H9 (cell line): Measurements from ENCODE around the gene PPM1H. TPM values are rescaled to one million over a fixed set of nuclear protein-coding genes. Genes with fewer than 3 reads are reported as not detected.

Experiments
- DNase-seq: peaks from one replicate; pipeline ENCODE4 v3.0.0-alpha.2; 2017
- H2AFZ ChIP-seq: one replicate; pipeline ENCODE4 v1.6.1; 2013; ENCODE audit warnings: mild to moderate bottlenecking, low read length, control low read depth, moderate library complexity
- H2AK5ac ChIP-seq: 2 replicates; pipeline ENCODE4 v1.6.1; 2013; ENCODE audit warnings: low read length, control low read depth, mixed read lengths; ENCODE audit not compliant: insufficient read length
- H2BK120ac ChIP-seq: one replicate; pipeline ENCODE4 v1.6.1; 2013; ENCODE audit warnings: low read depth, mild to moderate bottlenecking, low read length, control low read depth, inconsistent platforms; ENCODE audit not compliant: poor library complexity, severe bottlenecking
- H2BK12ac ChIP-seq: 2 replicates; pipeline ENCODE4 v1.6.1; 2013; ENCODE audit warnings: low read length, control low read depth, mixed read lengths, low read depth; ENCODE audit not compliant: insufficient read length
- H2BK15ac ChIP-seq: 2 replicates; pipeline ENCODE4 v1.6.1; 2013; ENCODE audit warnings: low read depth, low read length, control low read depth
- H2BK20ac ChIP-seq: one replicate; pipeline ENCODE4 v1.6.1; 2013; ENCODE audit warnings: low read depth, mild to moderate bottlenecking, low read length, control low read depth, inconsistent platforms; ENCODE audit not compliant: poor library complexity, severe bottlenecking
- H2BK5ac ChIP-seq: 2 replicates; pipeline ENCODE4 v1.6.1; 2013; ENCODE audit warnings: low read length, control low read depth, mixed read lengths; ENCODE audit not compliant: insufficient read length
- H3K14ac ChIP-seq: 2 replicates; pipeline ENCODE4 v1.6.1; 2013; ENCODE audit warnings: low read length, control low read depth; ENCODE audit not compliant: insufficient read depth
- H3K18ac ChIP-seq: 2 replicates; pipeline ENCODE4 v1.6.1; 2013; ENCODE audit warnings: low read depth, mild to moderate bottlenecking, mixed read lengths, low read length, control low read depth; ENCODE audit not compliant: insufficient read length
- H3K23ac ChIP-seq: 2 replicates; pipeline ENCODE4 v1.6.1; 2013; ENCODE audit warnings: low read length, control low read depth, mixed read lengths, low read depth; ENCODE audit not compliant: insufficient read length
- H3K23me2 ChIP-seq: 2 replicates; pipeline ENCODE4 v1.6.1; 2013; ENCODE audit warnings: low read depth, mild to moderate bottlenecking, mixed read lengths, low read length, control low read depth; ENCODE audit not compliant: insufficient read length, poor library complexity, severe bottlenecking
- H3K27ac ChIP-seq: 2 replicates; pipeline ENCODE4 v1.5.1; 2013; ENCODE audit warnings: low read length, control low read depth, mixed read lengths, low read depth; ENCODE audit not compliant: insufficient read length
- H3K27me3 ChIP-seq: 2 replicates; pipeline ENCODE4 v1.6.1; 2013; ENCODE audit warnings: low read length, control low read depth, inconsistent platforms; ENCODE audit not compliant: insufficient read depth
- H3K4ac ChIP-seq: 2 replicates; pipeline ENCODE4 v1.6.1; 2013; ENCODE audit warnings: low read depth, mild to moderate bottlenecking, control low read depth, inconsistent platforms, low read length, moderate library complexity
- H3K4me1 ChIP-seq: 2 replicates; pipeline ENCODE4 v1.6.1; 2013; ENCODE audit warnings: low read length, control low read depth, inconsistent platforms; ENCODE audit not compliant: insufficient read depth
- H3K4me2 ChIP-seq: 2 replicates; pipeline ENCODE4 v1.6.1; 2013; ENCODE audit warnings: low read length, control low read depth, mixed read lengths; ENCODE audit not compliant: insufficient read length, insufficient read depth
- H3K56ac ChIP-seq: 2 replicates; pipeline ENCODE4 v1.6.1; 2013; ENCODE audit warnings: low read depth, mild to moderate bottlenecking, mixed read lengths, low read length, control low read depth; ENCODE audit not compliant: insufficient read length
- H3K79me1 ChIP-seq: 2 replicates; pipeline ENCODE4 v1.6.1; 2013; ENCODE audit warnings: low read depth, mild to moderate bottlenecking, moderate library complexity, low read length, control low read depth, inconsistent platforms; ENCODE audit not compliant: insufficient read depth, poor library complexity, severe bottlenecking
- H3K79me2 ChIP-seq: 2 replicates; pipeline ENCODE4 v1.6.1; 2013; ENCODE audit warnings: low read length, control low read depth, inconsistent platforms; ENCODE audit not compliant: insufficient read depth
- H3K9ac ChIP-seq: 2 replicates; pipeline ENCODE4 v1.6.1; 2013; ENCODE audit warnings: low read length, control low read depth, mixed read lengths; ENCODE audit not compliant: insufficient read length; ENCODE audit errors: extremely low read depth
- H3K9me3 ChIP-seq: one replicate; pipeline ENCODE4 v1.6.1; 2013; ENCODE audit warnings: low read depth, low read length, inconsistent platforms; ENCODE audit not compliant: control insufficient read depth
- H3T11ph ChIP-seq: one replicate; pipeline ENCODE4 v1.6.1; 2013; ENCODE audit warnings: mild to moderate bottlenecking, low read length, control low read depth, inconsistent platforms
- H4K20me1 ChIP-seq: one replicate; pipeline ENCODE4 v1.6.1; 2013; ENCODE audit not compliant: control insufficient read depth, insufficient read length, insufficient read depth
- H4K5ac ChIP-seq: 2 replicates; pipeline ENCODE4 v1.6.1; 2013; ENCODE audit warnings: low read depth, mild to moderate bottlenecking, mixed read lengths, low read length, control low read depth; ENCODE audit not compliant: insufficient read length
- H4K8ac ChIP-seq: replicated peaks from 2 replicates; pipeline ENCODE4 v1.6.1; 2013; ENCODE audit warnings: low read length, control low read depth, mixed read lengths, low read depth; ENCODE audit not compliant: insufficient read length
- H4K91ac ChIP-seq: 2 replicates; pipeline ENCODE4 v1.6.1; 2013; ENCODE audit warnings: low read depth, mild to moderate bottlenecking, moderate library complexity, mixed read lengths, low read length, control low read depth; ENCODE audit not compliant: insufficient read length
- H3K27ac Mint-ChIP-seq, 3 experiments: 2 replicates in 2 of 3; 3 replicates in 1 of 3; pipeline ENCODE4 v1.8.0; 2020 to 2021; ENCODE audit warnings: mixed read lengths in 3 of 3, mild to moderate bottlenecking in 1 of 3, moderate library complexity in 1 of 3
- H3K27me3 Mint-ChIP-seq: 2 replicates; pipeline ENCODE4 v1.8.0; 2021; ENCODE audit warnings: low read depth, mild to moderate bottlenecking, moderate library complexity, mixed read lengths
- H3K36me3 Mint-ChIP-seq, 3 experiments: 2 replicates in 2 of 3; 3 replicates in 1 of 3; pipeline ENCODE4 v1.8.0; 2020 to 2021; ENCODE audit warnings: low read depth in 3 of 3, mixed read lengths in 3 of 3; ENCODE audit not compliant: insufficient read depth in 1 of 3
- H3K4me1 Mint-ChIP-seq, 2 experiments: 2 replicates each; pipeline ENCODE4 v1.8.0; 2020; ENCODE audit warnings: mixed read lengths in 2 of 2
- H3K4me3 Mint-ChIP-seq, 2 experiments: 2 replicates in 1 of 2; 3 replicates in 1 of 2; pipeline ENCODE4 v1.8.0; 2020 to 2021; ENCODE audit warnings: mild to moderate bottlenecking in 2 of 2, mixed read lengths in 2 of 2, moderate library complexity in 1 of 2
- H3K9me3 Mint-ChIP-seq, 2 experiments: 2 replicates in 1 of 2; 3 replicates in 1 of 2; pipeline ENCODE4 v1.8.0; 2020; ENCODE audit warnings: mild to moderate bottlenecking in 2 of 2, mixed read lengths in 2 of 2, moderate library complexity in 1 of 2
- CTCF ChIP-seq: fragments of 200-600 bp; sonication (generic); conservative IDR thresholded peaks from 3 replicates; pipeline ENCODE4 v1.8.0; 2021; ENCODE audit warnings: antibody characterized with exemption, mild to moderate bottlenecking
- WGBS: extraction: QIAGEN DNeasy Blood & Tissue Kit; methylation state at CpG from one replicate; pipeline ENCODE4 v1.1.7; 2013; ENCODE audit warnings: missing lambda C conversion rate, low lambda C conversion rate, mixed read lengths; ENCODE audit not compliant: insufficient read length; ENCODE audit errors: extremely low coverage; 5-methylcytosine and 5-hydroxymethylcytosine counted together
- total RNA-seq: library from RNA; stranded (reverse); gene quantifications from 2 replicates; pipeline ENCODE4 v1.2.1, GENCODE V29; 2021

Gene PPM1H
- total RNA-seq, 1 experiment from 2014 or later: 22.1 TPM

- no peak for TF ChIP-seq CTCF
- peaks cover 2% of the 10 kb centered on the region; the same call in 1 of the 2 replicates for H3K79me2 ChIP-seq
- H3K14ac ChIP-seq: no peak overlapping the region
- Mint-ChIP-seq H3K27me3 (no peaks in the 10 kb centered on the region), H3K36me3 (peaks cover 2 to 4% (median 3%) of the 10 kb centered on the region in 3 experiments; a peak in 3 of 7 replicates), H3K4me3 (no peak overlapping the region), H3K27ac (peak overlapping the region in 2 of 3 experiments; percentile 34 to 49; a peak in 2 of 7 replicates), H3K4me1 (peaks cover 37 to 39% of the 10 kb centered on the region in 2 experiments), H3K9me3 (no peaks in the 10 kb centered on the region; a peak in 1 of 5 replicates)
- H4K91ac ChIP-seq: no peak overlapping the region
- H4K8ac ChIP-seq: no peak overlapping the region
- no peak overlapping the region for H3T11ph ChIP-seq
- no peak overlapping the region for H3K4me2 ChIP-seq
- no peak overlapping the region for H2BK5ac ChIP-seq
- no peak overlapping the region for H2BK20ac ChIP-seq
- H3K9me3 ChIP-seq: no peaks in the 10 kb centered on the region
- no peak overlapping the region for H3K9ac ChIP-seq
- no peak overlapping the region for H3K4ac ChIP-seq
- no peaks in the 10 kb centered on the region for H3K23me2 ChIP-seq
- H2AFZ ChIP-seq: no peak overlapping the region
- WGBS: no CpG with 5 or more reads among the region's 4 CpGs
- H3K27me3 ChIP-seq: no peaks in the 10 kb centered on the region
- no peak overlapping the region for H3K56ac ChIP-seq
- no peak overlapping the region for H2BK15ac ChIP-seq
- peaks cover 5% of the 10 kb centered on the region; the same call in 1 of the 2 replicates for H3K4me1 ChIP-seq
- no peak overlapping the region for H3K27ac ChIP-seq
- no peak overlapping the region for H2BK120ac ChIP-seq
- H4K5ac ChIP-seq: no peak overlapping the region
- H3K23ac ChIP-seq: no peak overlapping the region
- H3K18ac ChIP-seq: no peak overlapping the region
- DNase-seq: no peak
- no peak overlapping the region for H2BK12ac ChIP-seq
- no peaks in the 10 kb centered on the region for H4K20me1 ChIP-seq
- H3K79me1 ChIP-seq: peaks cover 2% of the 10 kb centered on the region
- no peak overlapping the region for H2AK5ac ChIP-seq
Measured at GRCh38 chr12:62846491-62846890, 88.5 kb downstream of the PPM1H start.
